HG03439 (cell line): Measurements from ENCODE around the gene AP1B1.
"Not testable (repeated sequence)": the region's sequence is repeated elsewhere in the genome, so short reads cannot be mapped to it uniquely, and the experiment has no call there.

Experiments used
- ATAC-seq: cut with Tn5 transposase; IDR thresholded peaks from one replicate; pipeline ENCODE4 v1.9.1; 2021; ENCODE audit warnings: mild to moderate bottlenecking, moderate library complexity; ENCODE audit not compliant: unreplicated experiment

The AP1B1 gene

GRCh38 chr22:29388759-29389090, 355 bp upstream of the AP1B1 start:
- peak; percentile 12 for ATAC-seq

DNA sequence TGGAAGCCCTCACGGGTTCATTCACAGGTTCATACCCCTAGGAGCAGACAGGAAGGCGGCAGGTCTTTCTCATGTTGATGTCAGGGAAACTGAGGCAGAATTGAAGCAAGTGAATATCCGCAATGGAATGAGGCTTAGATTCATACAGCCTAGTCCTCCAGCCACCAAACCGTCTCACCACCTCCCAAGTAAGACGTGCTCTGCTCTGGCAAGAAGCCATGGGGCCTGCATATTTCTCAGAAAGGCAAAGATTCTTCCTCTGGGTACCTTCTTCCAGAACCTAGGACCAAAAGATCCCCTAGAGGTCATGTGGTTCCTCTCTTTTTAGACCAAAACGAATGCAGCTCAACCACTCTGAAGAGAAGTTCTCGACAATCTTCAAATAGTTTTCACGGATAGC, 1.7 kb downstream of the AP1B1 start:
- ATAC-seq, result no peak

GRCh38 chr22:29385748-29386147, 2.6 kb downstream of the AP1B1 start:
- ATAC-seq, result no peak

- no peak for ATAC-seq
Measured at GRCh38 chr22:29385151-29385704, 3.1 kb downstream of the AP1B1 start.

DNA sequence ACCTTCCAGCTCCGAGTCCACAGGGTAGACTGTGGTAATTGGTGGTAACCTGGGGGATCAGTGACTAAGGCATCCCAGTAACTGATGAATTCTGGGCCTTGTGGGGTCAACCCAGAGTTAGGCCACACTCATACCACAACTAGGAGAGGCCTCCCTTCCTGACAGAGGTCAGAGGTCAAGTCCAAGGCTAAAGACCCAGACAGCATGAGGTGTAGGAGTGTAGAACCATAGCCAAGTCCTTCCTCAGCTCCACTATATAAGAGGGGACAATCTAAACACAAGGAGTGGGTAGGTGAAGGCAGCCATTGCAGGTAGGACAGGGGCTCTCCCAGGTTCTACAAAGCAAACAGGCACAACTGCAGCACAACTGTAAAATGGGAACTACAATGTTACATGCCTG, 4.6 kb downstream of the AP1B1 start:
- ATAC-seq, result no peak

DNA sequence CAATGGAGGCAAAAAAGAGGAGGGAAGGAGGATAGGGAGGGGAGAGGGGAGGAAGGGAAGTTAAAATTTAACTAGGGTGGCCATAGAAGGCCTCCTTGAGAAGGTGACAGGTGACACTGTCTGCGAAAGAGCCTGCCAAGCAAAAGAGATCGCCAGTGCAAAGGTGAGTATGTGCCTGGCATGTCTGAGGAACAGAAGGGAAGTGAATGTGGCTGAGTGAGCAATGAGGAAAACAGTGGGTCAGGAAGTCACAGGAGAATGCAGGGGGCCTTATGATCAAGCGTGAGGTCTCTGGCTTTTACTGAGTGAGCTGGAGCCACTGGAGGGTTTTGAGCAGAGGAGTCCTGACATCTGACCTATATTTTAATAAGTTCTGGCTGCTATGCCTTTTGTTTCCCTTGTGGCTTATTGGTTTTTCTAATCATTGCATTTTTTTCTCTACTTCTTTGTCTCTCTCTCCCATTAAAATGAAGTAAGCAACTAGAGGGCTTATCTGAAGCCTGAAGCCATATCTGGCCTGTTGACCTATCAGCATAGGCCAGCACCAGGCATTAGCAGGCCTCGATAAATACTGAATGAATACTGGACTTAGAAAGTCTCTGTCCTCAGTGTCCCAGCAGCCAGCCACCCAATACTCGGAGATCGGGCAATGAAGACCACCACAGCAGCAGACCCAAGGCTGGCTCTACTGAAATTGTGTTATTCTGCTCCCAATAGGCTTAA, 5.6 kb downstream of the AP1B1 start:
- no peak for ATAC-seq

DNA sequence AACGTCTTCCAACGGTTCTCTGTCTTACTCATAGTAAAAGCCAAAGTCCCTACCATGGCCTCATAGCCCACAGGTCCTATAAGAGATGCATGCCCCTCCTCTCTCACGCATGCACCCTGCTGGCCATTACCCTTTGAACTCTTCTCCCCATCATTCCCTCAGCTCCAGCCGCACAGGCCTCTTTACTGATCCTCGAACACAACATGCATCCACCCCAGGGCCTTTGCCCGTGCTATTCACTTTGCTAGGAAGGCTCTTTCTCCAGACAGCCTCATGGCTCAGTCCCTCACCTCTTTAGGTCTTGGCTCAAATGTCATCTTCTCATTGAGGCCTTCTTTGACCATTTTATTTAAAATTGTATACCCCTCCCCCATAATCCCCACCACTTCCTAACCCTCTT, 7.5 kb downstream of the AP1B1 start:
- no peak for ATAC-seq

DNA sequence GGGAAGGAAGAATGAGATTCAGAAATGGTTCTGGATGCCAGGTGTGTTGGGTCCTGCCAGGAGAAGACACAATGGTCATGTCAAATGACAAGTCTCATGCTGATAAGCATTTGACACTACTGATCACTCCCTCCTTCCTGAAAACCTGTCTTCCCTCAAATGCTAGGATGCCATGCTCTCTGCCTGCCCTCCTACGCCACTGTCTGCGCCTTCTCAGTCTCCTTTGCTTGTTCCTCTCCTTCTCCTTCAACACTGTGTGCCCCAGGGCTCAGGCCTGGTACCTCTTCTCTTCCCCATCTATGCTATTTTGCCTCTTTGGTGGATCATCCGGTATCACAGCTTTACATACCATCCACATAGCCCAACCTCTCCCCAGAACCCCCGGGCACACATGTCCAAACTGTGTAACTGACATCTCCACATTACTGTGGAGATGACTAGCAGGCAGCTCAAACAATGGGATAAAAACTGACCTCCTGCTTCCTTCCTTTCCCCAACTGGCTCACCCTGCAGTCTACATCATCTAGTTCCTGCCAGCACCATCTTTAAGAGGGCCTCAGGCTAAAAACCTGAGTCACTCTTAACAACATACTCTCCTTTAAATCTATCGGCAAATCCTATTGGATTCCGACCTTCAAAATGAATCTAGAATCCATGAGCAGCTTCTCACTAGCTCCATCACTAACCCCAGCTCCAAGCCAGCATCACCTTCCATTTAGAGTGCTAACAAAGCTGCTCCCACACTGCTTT, 8.2 kb downstream of the AP1B1 start:
- no peak for ATAC-seq

DNA sequence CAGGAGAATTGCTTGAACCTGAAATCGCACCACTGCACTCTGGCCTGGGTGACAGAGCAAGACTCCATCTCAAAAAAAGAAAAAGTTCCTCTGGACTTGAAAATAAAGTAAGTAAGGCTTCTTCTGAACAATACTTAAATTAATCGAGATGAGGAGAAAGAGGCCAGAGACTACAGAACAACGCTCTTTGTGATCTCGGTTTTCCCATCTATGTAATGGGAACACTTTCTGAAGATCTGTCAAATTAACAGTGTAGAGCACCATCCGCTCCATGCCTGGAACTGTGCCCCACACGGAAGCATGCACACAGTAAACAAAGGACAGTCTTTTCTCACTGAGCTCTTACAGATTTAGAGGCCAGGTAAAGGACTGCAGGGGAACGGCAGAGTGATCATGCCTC, 9.1 kb downstream of the AP1B1 start:
- no peak for ATAC-seq

DNA sequence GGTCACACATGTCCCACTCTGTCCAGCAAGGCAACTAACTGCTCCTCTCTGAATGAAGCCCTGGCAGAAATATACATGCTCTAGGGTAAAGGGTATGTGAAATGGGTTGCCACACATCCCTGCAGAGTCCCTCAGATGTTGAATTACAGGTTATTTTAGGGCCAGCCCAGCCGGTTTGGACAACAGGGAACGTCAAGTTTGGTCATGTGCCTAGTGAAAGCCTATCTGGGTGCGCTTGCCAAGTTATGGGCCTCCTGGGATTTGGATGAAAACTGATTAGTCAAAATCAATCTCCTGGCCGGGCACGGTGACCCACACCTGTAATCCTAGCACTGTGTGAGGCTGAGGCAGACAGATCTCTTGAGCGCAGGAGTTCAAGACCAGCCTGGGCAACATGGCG, 10.4 kb downstream of the AP1B1 start:
- ATAC-seq, result no peak

DNA sequence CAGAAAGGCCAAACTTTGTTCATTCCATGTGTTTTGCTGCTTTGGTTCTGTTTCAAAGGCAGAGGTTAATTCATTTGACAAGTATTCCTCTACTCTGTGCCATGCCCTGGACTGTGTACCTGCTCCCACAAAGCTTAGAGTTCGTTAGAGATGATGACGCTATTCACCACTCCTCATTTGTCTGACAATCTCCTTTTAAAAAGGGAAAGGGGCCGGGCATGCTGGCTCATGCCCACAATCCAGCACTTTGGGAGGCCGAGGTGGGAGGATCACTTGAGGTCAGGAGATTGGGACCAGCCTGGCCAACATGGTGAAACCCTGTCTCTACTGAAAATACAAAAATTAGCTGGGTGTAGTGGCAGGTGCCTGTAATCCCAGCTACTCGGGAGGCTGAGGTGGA, 11.7 kb downstream of the AP1B1 start:
- not testable (repeated sequence) for ATAC-seq

DNA sequence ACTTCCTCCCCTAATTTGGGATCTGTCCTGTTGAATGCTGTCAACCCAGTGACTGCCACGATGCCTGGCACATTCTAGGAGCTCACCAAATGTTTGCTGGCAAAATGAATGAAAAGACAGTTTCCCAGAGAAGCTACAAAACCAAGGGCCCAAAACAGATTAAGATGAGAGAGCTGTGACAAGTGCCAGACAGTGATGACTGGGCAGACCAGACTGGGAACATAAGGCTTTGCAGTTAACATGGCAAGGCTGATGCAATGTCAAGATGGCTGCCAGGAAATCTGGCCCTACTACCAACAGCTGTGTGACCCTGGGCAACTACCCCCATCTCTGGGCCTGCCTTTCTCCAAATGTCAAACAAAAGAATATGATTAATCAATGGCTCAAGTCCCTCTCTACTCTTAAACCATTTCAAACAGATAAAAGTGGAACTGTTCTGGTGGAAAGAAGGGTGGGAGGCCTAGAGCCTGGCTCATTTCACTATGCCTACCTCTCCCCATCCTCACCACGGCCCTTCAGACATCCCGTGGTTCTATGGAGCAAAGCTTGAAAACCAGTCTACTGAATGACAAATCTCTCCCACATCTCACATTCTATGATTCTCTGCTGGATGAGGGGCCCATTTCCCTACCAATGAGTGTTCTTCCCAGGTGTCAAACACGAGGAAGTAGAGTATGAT, 12.8 kb downstream of the AP1B1 start:
- no peak for ATAC-seq

- not testable (repeated sequence) for ATAC-seq
Measured at GRCh38 chr22:29374806-29375205, 13.6 kb downstream of the AP1B1 start.

DNA sequence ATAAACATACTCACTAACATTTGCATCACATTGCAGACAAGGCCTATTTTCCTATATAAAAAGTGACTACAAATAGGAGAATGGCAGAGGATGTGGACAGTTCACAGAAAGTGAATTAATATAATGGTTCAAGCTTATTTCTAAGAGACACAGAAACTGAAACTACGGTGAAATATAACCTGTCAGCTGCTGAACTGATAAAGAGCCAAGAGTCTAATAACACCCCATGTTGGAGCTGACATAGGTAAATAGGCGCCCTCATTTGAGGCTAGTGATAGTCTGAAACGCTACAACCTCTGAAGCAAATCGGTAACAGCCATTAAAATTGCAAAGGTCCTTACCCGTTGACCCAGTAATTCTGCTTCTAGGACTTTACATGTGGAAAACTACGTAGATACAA, 14.0 kb downstream of the AP1B1 start:
- ATAC-seq, result no peak

DNA sequence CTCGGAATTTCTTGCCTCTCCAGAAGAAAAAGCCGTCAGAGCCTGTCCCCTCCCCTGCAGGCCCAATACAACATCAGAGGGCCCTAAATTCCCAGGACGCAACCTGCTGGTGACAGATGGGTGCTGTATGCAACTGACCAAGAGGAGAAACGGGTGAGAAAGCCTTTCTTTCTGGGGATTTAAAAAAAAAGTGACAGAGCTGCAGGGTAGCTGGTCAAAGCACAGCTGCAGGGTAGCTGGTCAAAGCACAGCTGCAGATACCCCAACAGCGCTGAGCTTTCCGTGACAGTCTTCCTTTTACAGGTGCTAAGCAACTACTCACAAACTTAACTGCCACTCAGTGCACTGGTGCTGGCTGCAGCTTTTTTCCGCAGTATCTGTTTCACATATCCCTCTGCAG, 17.8 kb downstream of the AP1B1 start:
- no peak for ATAC-seq

- no peak for ATAC-seq
Measured at GRCh38 chr22:29369460-29369859, 18.9 kb downstream of the AP1B1 start.

DNA sequence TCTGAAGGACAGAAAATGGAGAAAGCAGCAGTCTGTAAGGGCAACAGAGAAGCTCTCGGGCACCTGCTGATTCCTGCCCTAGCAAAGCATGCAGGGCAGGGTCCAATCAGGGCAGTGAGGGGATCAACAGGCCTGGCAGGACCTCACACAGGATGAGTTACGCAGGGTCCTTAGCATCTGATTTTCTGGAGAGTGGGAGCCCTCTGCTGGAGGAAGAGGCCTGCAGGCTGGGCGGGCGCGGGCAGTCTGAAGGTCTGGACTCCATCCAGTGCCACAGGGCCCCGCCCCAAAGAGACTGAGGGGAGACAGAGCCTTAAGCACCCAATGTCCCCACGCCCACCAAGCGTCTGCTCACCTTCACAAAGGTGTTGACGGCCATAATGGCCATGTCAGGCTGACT, 28.9 kb downstream of the AP1B1 start:
- no peak for ATAC-seq

GRCh38 chr22:29357193-29357890, 31.0 kb downstream of the AP1B1 start:
- not testable (repeated sequence) for ATAC-seq

GRCh38 chr22:29353860-29354259, 34.5 kb downstream of the AP1B1 start:
- ATAC-seq, result no peak

GRCh38 chr22:29353286-29353685, 35.1 kb downstream of the AP1B1 start:
- no peak for ATAC-seq

DNA sequence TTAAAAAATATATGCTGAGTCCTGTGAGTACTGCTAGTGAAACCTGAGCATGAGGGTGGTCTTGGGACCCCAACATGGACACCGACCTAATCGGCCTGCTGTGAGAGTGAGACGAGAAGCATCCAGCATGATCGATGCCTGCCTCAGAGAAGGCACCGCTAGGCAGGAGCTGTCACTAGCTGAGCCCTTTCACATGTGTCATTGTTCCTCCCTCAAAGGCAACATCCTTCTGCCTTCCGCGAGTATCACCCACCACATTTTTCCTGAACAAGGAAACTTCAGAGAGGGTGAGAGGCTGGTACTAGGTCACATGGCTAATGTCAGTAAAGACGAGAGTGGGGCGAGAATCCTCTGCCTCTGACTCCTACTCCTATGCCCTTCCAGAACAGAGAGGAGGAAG, 35.6 kb downstream of the AP1B1 start:
- no peak for ATAC-seq
